Activated T-helper 1 cell treated with anti-CD3 and anti-CD28 coated beads, Interleukin-2, amount 50 U/mL, for 16 hours (primary cell): Measurements from ENCODE around the gene CDK19.
"Not testable (repeated sequence)": the region's sequence is repeated elsewhere in the genome, so short reads cannot be mapped to it uniquely, and the experiment has no call there.

Experiments
- DNase-seq, 2 donors: peaks; one replicate each; pipeline ENCODE4 v3.0.0-alpha.2; 2020; ENCODE audit warnings: low read depth in 1 of 2, low spot score in 1 of 2

CDK19 gene

DNA sequence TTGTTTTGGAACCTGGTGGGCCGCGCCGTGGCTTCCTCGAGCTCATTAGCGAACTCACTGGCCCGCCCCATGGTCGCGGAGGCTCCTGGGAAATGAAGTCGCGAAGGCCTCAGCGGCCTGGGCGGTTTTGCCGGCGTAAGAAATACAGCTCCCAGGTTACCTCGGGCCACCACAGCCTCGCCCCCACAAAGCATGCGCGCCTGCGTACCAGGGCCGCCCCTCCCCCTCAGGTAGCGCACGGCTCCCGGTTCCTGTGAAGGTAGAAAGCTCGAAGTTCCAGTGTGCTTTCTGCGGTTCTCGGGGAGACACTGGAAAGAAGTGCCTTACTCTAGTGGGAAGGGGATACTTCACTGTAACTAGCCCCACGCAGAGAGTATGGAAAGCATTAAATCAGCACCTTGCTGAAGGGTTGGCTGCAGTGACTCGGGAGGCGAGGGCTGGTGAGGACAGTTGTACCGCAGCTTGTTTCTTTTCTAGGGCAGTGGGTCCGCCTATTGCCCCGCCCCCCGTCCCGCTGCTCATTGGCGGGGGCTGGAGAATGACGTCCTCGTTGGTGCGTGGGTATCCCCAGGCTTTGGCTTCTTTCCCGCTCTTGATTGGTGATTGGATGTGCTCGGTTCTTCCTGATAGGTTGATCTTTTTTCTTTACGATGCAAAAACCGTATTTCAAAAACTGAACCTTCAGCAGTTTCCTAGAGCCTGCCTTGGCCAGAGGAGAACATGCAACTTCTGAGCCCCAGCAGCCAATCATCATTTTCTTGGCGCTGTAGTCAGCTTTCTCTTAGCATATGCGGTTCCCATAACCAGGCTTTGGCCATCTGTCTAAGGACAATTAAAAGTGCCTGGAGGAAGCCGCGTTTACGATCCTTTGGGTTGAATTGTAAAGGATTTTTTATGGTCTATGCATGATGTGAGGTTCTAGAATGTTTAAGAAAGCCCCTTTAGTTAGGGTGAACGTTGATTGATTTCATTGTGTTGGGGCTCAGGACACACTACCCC is at the start of gene CDK19:
TSS of gene CDK19 (minus strand) at position 59 of the 999 bp plus-strand sequence. CDS start 333 bp downstream, outside the sequence.
- DNase-seq, result peak; percentile 95

DNA sequence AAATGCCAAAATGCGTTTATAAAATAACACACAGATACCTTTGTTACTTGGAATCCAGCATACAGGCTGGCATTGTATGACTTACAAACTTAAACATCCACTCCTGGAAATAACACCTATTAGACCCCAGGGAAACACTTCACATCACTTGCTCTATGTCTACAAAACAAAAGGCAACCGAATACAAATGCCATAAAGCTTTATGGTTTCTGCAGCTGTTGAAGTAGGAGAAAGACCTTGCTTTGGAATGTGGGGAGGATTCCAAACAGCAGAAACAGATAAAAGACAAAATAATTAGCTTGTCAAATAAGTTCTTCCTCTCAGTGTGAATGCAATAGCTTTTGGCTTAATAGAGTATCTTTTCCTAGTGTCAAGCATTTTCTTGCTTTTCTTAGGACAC is 49.6 kb upstream of the CDK19 start:
- no peak for DNase-seq

DNA sequence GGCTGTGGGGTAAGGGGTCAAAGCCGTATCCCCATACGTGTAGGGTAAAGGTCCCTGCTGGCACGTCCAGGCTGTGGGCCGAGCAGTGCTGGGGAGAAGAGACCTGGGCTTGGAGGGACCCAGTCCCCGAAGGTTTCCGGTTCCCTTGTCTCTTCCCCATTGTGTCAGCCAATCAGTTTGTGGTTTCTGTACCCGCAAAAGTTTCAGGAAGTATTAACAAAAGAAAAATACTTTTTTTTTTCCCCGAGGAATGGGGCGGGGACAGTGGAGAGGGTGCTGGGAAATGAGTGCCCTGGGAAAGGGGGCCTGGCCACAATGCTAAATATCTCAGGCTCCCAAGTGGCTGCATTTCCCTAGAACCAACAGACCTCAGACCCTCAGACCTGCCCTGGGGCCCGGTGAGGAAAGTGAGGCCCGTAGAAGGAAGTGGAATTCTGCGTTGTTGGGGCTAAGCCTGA is 44.1 kb upstream of the CDK19 start:
- DNase-seq, result no peak

DNA sequence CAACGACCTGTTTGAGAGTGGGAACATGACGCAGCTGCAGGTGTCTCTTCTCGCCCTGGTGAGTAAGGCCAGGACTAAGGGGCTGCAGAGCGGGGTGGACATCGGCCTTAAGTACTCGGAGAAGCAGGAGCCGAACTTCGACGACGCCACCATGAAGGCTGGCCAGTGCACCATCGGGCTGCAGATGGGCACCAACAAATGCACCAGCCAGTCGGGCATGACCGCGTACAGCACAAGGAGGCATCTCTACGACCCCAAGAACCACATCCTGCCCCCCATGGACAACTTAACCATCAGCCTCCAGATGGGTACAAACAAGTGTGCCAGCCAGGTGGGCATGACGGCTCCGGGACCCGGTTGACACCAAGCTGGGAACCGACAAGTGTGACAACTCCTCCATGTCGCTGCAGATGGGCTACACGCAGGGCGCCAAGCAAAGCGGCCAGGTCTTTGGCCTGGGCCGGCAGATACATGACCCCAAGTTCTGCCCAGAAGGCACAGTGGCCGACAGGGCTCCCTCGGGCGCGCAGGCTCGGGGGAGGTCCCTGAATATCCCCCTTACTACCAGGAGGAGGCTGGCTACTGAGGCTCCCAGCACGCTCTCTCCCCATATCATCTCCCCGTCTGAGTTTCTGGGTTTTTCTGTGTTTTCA is 43.4 kb upstream of the CDK19 start:
- DNase-seq, result no peak

DNA sequence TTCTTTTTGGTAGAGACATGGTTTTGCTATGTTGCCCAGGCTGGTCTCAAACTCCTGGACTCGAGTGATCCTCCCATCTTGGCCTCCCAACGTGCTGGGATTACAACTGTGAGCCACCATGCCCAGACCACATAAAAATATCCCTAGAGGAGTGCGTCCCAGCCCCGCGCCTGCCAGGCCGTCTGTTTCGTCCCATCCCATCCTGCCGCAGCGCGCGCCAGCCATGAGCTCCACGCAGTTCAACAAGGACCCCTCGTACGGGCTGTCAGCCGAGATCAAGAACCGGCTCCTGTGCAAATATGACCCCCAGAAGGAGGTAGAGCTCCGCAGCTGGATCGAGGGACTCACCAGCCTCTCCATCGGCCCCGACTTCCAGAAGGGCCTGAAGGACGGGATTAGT is 42.7 kb upstream of the CDK19 start:
- DNase-seq, result no peak

DNA sequence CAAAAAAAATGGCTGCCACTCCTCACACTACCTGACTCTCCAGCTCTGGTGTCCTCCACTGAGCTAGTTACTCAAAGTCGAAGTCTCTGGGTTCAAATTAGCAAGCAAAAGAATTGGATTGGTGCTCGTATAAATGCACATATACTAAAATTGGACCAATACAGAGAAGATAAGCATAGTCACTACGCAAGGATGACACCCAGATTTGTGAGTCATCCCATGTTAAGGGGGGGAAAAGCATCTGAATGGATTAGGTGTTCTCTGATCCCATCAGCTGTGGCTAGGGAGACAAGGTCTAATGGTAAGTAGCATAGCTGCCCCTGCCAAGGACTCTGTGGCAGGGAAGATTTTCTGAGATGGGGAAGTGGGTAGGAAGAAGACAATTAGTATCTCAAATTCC is 41.0 kb upstream of the CDK19 start:
- DNase-seq, result no peak

DNA sequence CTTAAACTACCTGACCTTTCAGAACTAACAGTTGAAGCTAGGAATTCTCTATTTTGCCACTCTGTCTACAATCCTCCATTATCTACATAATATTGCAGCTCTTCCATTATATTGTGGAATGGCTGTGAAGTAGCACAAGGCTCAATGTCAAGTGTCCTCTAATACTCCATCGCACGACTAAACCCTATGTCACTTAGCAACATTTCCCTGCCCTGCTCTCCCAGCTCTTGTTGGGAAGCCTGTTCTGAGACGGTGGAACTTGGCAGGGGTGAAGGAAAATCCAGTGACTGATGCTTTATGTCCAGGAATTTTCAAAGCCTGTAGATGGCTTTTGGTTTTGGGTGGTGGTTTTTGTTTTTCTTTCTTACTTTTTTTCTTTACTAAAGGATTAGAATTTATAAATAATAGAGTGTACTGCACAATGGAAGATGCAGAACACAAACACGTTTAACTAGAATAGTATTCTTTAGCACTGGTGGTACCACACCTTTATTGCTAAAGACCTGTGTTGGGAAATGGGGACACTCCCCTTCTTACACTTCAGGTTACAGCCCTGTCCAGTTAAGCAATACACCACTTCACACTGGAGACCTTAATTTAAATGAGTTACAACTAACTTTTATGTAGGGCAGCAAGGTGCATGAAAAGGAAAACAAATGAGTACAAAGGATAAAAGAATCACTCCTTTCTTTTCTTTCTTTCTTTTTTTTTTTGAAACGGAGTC is 38.6 kb upstream of the CDK19 start:
- no peak for DNase-seq

DNA sequence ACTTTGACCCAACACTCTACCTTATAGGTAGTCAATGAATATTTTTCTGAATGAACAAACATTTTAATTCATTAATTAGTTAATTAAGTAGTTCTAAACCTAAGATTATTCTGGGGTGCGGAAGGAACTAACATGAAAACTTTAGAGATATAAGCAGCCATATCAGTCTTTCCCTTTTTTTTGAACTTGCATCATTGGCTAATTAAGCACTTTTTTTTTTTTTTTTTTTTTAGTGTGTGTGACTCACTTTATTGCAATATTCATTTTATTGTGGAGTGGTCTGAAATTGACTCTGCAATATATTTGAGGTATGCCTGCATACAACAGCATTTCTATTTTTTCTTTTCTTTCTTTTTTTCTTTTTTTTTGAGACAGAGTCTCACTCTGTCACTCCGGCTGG is 37.5 kb upstream of the CDK19 start:
- DNase-seq, result no peak

DNA sequence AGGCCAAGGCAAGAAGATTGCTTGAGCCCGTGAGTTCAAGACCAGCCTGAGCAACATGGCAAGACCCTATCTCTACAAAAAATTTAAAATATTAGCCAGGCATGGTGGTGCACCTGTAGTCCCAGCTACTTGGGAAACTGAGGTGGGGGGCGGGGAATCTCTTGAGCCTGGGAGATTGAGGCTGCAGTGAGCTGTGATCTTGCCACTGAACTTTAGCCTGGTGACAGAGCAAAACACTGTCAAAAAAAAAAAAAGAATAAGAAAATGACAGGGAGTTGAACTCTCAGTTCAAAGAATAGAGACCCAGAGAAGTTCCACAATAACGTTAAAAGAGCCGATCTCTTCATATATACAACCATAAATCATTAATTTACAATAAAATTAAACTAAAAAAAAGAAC is 34.5 kb upstream of the CDK19 start:
- no peak for DNase-seq

DNA sequence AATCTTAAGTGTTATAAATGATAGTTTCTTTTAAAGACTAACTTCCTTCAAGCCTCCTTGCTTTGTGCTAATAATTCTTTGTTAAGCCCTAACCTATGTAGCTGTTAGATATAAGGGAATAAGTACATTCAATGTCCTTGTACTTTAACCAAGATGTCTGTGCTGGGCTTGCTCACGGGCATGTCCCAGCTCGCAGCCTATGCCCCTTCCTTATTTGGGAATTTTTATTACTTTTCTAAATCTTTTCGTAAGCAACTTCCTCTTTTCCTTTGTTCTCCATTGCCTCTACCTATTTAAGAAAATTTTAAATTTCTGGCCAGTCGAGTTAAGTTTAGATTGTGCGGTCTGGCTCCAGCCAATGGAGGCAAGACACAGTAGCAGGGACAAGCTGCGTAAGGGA is 26.0 kb upstream of the CDK19 start:
- no peak for DNase-seq

DNA sequence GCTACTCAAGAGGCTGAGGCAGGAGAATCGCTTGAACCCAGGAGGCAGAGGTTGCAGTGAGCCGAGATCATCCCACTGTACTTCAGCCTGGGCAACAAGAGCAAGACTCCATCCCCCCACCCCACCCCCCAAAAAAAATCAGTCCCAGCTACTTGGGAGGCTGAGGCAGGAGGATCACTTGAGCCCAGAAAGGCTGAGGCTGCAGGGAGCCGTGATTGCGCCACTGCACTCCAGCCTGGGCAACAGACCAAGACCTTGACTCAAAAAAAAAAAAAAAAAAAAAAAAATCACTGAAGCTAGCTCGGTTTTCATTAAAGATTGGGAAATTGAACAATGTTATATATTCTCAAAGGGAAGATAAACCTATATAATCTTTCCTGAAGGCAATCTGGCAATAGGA is 20.5 kb upstream of the CDK19 start:
- not testable (repeated sequence) for DNase-seq

DNA sequence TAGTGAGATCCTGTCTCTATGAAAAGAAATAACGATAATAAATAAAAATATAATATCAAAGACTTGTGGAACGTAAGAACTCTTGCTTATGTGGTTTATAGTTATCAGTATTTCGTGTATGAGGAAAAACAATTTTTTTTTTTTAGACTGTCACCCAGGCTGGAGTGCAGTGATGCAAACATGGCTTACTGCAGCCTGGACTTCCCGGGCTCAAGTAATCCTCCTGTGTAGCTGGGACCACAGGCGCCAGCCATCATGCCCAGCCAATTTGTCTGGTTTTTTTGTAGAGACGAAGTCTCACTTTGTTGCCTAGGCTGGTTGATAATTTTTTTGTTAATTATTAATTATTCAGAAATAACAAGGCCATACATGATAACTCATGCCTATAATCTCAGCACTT is 18.6 kb upstream of the CDK19 start:
- DNase-seq, result no peak

DNA sequence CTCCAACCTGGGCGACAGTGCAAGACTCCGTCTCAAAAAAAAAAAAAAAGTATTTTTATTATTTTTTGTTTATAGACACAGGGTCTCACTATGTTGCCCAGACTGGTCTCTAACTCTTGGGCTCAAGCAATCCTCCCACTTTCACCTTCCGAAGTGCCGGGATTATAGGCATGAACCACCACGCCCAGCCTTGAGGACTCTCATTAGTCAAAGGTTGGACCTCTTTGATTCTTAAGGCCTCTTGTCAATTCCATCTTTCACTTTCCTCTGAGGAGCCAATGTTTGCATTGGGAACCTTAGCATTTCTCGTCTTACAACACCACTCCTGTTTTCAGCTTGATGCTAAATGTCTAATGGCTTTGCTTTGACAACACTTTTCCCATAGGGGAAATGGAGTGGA is 16.1 kb upstream of the CDK19 start:
- no peak for DNase-seq

DNA sequence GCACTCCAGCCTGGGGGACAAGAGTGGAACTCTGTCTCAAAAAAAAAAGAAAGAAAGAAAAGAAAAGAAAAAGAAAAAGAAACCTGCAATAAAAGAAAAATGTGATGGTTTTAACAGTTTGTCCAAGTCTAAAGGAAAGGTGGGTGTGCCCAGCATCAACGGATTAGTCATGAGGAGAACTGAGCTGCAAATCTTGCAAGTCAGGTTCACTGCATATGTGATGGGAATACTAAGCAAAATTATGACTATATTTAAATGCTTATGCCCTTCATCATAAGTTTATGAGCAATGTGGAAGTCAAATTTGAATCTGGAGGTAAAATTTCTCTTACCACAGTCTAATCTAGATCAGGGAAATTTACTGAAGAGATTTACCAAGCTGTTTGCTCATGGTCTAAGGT is 13.1 kb upstream of the CDK19 start:
- DNase-seq, result no peak

DNA sequence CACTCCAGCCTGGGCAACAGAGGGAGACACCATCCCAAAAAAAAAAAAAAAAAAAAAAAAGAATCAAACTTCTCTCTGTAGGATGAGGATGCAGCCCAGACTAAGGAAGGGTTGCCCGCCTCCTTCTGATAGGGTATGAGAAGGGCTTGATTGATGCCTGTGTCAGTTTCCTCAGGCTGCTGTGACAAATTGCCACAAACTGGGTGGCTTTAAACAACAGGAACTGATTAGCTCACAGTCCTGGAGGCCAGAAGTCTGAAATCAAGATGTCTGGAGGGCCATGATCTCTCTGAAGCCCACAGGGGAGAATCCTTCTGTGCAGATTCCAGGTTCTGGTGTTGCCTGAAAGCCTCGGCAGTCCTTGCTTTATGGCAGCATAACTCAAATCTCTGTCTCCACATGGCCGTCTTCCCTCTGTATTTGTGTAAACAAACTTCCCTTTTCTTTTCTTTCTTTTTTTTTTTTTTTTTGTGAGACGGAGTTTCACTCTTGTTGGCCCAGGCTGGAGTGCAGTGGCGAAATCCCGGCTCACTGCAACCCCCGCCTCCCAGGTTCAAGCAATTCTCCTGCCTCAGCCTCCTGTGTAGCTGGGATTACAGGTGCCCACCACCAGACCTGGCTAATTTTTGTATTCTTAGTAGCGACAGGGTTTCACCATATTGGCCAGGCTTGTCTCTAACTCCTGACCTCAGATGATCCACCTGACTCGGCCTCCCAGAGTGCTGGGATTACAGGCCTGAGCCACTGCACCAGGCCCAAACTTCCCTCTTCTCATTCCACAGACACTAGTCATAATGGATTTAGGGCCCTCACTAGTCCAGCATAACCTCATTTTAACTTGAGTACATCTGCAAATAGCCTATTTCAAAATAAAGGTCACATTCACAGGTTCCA is 11.2 kb upstream of the CDK19 start:
- DNase-seq, result no peak

DNA sequence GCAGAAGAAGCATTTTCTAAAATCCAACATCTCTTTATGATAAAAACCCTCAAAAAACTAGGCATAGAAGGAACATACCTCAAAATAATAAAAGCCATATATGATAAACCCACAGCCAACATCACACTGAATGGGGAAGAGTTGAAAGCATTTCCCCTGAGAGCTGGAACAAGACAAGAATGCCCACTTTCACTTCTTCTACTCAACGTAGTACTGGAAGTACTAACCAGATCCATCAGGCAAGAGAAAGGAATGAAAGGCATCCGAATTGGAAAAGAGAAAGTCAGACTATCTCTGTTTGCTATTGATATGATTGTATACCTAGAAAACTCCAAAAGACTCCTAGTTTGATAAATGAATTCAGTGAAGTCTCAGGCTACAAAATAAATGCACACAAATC is 7.9 kb upstream of the CDK19 start:
- DNase-seq, result no peak

DNA sequence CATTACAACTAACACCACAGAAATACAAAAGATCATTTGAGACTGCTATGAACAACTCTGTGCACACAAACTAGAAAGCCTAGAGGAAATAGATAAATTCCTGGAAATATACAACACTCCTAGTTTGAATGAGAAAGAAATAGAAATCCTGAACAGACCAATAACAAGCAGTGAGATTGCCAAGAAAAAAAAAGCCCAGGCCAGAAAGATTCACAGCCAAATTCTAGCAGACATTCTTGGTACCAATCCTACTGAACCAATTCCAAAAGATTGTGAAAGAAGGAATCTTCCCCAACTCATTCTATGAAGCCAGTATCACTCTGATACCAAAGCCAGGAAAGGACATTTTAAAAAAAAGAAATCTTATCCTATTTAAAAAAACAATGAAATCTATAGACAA is 7.0 kb upstream of the CDK19 start:
- DNase-seq, result no peak

DNA sequence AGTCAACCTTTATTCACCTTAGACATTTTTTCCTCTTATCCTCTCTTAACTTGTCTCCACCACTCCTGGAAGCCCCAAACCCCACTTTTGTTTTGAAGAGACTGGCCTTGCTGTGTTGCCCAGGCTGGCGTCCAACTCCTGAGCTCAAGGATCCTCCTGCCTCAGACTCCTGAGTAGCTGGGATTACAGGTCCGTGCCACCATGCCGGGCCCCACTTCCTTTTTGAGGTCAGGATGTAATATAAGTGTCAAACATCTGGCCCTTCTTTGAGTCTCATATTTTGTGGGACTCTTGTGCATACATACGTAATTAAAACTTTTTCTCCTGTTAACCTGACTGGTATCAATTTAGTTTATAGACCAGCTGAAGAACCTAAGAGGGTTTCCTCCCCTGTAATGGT is 1.4 kb upstream of the CDK19 start:
- no peak for DNase-seq

DNA sequence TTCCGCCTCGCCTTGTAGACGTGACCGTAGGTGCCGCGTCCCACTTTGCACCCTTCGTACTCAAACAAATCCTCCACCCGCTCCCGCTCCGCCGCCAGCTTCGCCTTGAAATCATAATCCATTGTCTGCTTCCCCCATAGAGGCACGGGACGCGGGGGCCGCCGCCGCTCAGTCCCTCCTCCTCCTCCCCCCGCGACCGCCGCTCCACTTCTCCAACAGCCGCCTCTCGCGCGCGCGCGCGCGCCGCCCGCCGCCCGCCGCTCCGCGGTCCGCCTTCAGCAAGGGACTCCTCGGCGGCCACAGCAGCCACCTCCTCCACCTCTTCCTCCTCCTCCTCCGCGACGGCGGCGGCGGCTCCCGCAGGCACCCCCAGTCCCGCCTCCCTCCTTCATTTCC is 256 bp downstream of the CDK19 start:
- DNase-seq, result no peak

DNA sequence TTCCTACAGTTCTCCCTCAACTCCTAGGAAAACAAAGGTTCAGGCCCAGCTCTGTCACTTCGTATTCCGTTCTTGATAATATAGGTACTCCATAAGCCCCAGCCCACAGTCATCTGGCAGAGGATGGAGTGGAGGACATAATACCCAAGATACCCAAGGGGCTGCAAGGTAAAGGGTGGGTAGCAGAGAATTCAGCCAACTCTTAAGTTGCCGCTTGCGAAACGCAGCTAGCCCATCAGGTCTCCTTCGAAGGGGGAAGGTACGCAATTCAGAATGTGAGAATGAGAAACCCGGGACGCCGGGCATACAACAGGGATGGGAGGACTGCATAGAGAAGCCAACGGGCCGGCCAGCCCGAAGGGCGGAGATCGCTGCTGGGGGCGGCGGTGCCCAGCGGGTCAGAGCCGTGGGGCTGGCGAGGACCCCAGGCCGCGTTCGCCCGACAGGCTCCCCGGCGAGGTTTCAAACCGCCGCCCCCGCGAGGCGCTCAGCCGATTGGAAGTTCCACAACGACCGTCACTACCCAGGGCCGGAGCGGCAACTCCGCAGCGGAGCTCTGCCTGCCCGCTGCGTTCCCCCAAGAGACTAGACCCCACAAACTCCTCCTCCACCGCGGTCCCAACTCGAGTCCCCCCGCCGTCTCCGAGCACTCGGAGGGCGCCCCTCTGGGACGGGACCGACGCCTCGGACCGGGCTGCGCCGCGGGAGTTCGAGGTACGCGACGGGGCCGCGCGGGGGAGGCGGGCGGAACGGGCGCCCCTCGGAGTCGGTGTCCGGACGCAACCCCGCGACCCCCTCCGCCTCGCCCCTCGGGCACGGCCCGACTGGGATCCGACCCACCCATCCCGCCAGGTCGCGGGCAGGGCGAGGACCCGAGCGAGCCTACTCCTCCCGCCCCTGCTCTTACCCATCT is 911 bp downstream of the CDK19 start:
- peak; percentile 25 to 36 for DNase-seq
